HepG2 (cell line): ENCODE results near the gene PC. TPM values are rescaled to one million over a fixed set of nuclear protein-coding genes. Genes with fewer than 3 reads are reported as not detected.

Source experiments
- CAMTA2 ChIP-seq: sonication (generic); formaldehyde crosslinking; IDR thresholded peaks from 2 replicates; pipeline ENCODE4 v1.4.0; 2020; ENCODE audit warnings: mild to moderate bottlenecking, missing genetic modification reagents, borderline replicate concordance
- IRF1 ChIP-seq: sonication (generic); formaldehyde crosslinking; IDR thresholded peaks from 2 replicates; pipeline ENCODE4 v1.4.0; 2020; ENCODE audit warnings: low read depth, mild to moderate bottlenecking, missing genetic modification reagents
- TFDP1 ChIP-seq: IDR thresholded peaks from 2 replicates; pipeline ENCODE4 v1.6.1; 2016; ENCODE audit warnings: missing compliant biosample characterization, missing genetic modification reagents, borderline replicate concordance
- ZBED4 ChIP-seq: sonication (generic); formaldehyde crosslinking; IDR thresholded peaks from 2 replicates; pipeline ENCODE4 v1.4.0; 2020; ENCODE audit warnings: missing genetic modification reagents, borderline replicate concordance
- ZBTB40 ChIP-seq, 2 experiments: fragments of 450-650 bp in 1 of 2; sonication (generic) in 1 of 2; formaldehyde crosslinking in 1 of 2; IDR thresholded peaks; 2 replicates each; pipeline versions ENCODE4 v1.6.1 to v1.8.0; 2016 to 2022; ENCODE audit warnings: antibody characterized with exemption in 1 of 2, mild to moderate bottlenecking in 1 of 2, missing genetic modification reagents in 1 of 2
- ZFP91 ChIP-seq: sonication (generic); formaldehyde crosslinking; IDR thresholded peaks from 2 replicates; pipeline ENCODE4 v1.9.0; 2022; ENCODE audit warnings: missing genetic modification reagents, mild to moderate bottlenecking, borderline replicate concordance
- ZNF704 ChIP-seq: sonication (generic); formaldehyde crosslinking; IDR thresholded peaks from 2 replicates; pipeline ENCODE4 v1.8.1; 2023; ENCODE audit warnings: mild to moderate bottlenecking, inconsistent platforms, moderate library complexity, missing genetic modification reagents, borderline replicate concordance
- polyA plus RNA-seq, 8 experiments: library from polyadenylated mRNA; depleted of rRNA in 3 of 8; stranded (reverse) in 7 of 8; unstranded in 1 of 8; fragments of >200 nt; fragmentation: Illumina TruSeq in 4 of 8; extraction: Trizol in 4 of 8; gene quantifications; 2 replicates each; pipeline versions ENCODE4 v1.2.1 to v1.2.3, GENCODE V29; 2011 to 2016; ENCODE audit warnings: low read depth in 4 of 8, missing spikeins in 1 of 8, mixed read lengths in 1 of 8; ENCODE audit not compliant: insufficient read depth in 1 of 8
- total RNA-seq, 5 experiments: library from RNA; depleted of rRNA; stranded (reverse); fragments of >200 nt; fragmentation: Illumina TruSeq; extraction: Trizol; gene quantifications; 2 replicates each; pipeline ENCODE4 v1.2.3, GENCODE V29; 2016; ENCODE audit warnings: low read depth in 1 of 5

Gene PC
- total and polyA plus RNA-seq, 2 of the 13 experiments (the other 11 are each of a cell fraction or from before 2014, with no cell fraction given): 29.0 to 39.0 TPM

GRCh38 chr11:66907751-66908630 is 50.2 kb downstream of the PC start (continued):
- no peak for TF ChIP-seq IRF1 (CRISPR knock-in tag)
- TF ChIP-seq ZFP91 (CRISPR knock-in tag): peak; percentile 5; the same call in 1 of the 2 replicates
- TF ChIP-seq ZBED4 (CRISPR knock-in tag): no peak
- TF ChIP-seq CAMTA2 (CRISPR knock-in tag): no peak
- no peak for TF ChIP-seq ZBTB40 (IDR thresholded peaks at IDR 0.05)
- no peak for TF ChIP-seq ZBTB40 (CRISPR knock-in tag; IDR thresholded peaks at IDR 0.05)
- TF ChIP-seq TFDP1 (CRISPR knock-in tag): no peak; the same call in 1 of the 2 replicates
- no peak for TF ChIP-seq ZNF704 (CRISPR knock-in tag)
